ENCODE results near the gene SPATA3. TPM values are rescaled to one million over a fixed set of nuclear protein-coding genes. Genes with fewer than 3 reads are reported as not detected.
"Not testable (repeated sequence)": the region's sequence is repeated elsewhere in the genome, so short reads cannot be mapped to it uniquely, and the experiment has no call there.

SPATA3 gene
- polyA plus RNA-seq, 1 donor from 2014 or later: not detected

DNA sequence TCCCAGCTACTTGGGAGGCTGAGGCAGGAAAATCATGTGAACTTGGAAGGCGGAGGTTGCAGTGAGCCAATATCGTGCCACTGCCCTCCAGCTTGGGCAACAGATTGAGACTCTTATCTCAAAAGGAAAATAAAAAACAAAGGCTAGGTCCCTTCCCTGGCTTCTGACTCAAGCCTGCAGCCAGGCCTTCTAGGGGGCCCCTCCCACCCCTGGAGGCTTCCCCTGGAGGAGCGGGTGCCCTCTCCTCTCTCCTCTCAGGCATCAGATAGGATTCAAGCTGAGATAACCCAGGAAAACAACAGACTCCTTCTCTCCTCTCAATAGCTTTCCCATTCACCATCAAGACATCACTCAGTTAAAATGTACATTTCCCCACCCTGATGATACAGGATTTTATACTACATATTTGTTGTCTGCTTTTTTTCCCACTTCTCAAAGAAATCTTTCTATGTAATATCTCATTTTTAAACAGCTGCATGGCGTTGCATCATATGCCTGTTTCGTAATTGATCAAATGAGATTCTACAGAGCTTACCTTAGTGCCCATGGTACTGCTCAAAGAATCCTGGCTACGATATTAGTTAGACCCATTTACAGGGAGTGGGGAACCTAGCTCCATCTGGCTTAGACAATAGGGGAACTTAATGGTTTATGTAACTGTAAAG lies 20.8 kb downstream of the SPATA3 start:
- Mint-ChIP-seq H3K4me3 (no peak overlapping the region), H3K36me3 (no peaks in the 10 kb centered on the region), H3K9me3 (peaks cover 0 to 5% (median 4%) of the 10 kb centered on the region in 3 donors), H3K27me3 (peaks cover 4% of the 10 kb centered on the region), H3K27ac (no peak overlapping the region), H3K4me1 (no peaks in the 10 kb centered on the region)

DNA sequence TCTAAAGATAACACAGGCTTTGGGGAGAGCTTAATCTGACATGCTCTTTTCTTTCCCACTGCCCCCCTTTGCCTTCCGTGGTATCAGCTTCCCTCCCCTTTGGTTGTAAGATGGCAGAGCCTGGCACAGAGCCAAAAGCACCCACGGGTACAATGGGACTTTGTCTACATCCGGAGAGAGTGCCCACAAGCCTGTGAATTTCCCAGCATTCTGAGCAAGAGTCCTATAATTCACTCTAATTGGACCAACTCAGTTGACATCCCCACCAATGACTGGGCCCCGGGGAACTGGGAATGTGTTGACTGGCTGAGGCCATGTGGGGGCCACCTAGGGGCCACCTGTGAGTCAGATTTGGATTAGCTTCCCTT lies 21.3 kb downstream of the SPATA3 start:
- Mint-ChIP-seq H3K9me3 (peaks cover 0 to 5% (median 4%) of the 10 kb centered on the region in 3 donors), H3K36me3 (no peaks in the 10 kb centered on the region), H3K4me3 (no peak overlapping the region), H3K4me1 (no peaks in the 10 kb centered on the region), H3K27ac (no peak overlapping the region), H3K27me3 (peaks cover 7% of the 10 kb centered on the region)

DNA sequence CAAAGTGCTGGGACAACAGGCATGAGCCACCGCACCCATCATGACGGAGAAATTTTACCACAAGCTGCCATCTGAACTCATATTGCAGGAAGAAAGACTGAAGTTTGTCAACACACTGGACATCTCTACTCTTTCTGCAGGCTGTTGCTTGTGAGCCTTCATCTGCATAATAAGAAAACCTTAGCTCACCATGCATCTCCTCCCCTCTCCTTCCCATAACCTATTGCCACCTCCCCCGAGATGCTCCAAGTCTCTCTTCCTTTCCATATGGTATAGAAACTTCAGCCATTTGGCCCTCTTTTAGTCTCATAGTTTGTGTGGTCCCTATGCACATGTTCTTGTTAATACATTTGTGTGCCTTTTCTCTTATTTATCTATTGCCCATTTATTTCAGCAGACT lies 22.3 kb downstream of the SPATA3 start:
- Mint-ChIP-seq H3K27me3 (peaks cover 6% of the 10 kb centered on the region), H3K4me1 (no peaks in the 10 kb centered on the region), H3K27ac (no peak overlapping the region), H3K36me3 (no peaks in the 10 kb centered on the region), H3K9me3 (peaks cover 0 to 5% (median 4%) of the 10 kb centered on the region in 3 donors), H3K4me3 (no peak overlapping the region)

DNA sequence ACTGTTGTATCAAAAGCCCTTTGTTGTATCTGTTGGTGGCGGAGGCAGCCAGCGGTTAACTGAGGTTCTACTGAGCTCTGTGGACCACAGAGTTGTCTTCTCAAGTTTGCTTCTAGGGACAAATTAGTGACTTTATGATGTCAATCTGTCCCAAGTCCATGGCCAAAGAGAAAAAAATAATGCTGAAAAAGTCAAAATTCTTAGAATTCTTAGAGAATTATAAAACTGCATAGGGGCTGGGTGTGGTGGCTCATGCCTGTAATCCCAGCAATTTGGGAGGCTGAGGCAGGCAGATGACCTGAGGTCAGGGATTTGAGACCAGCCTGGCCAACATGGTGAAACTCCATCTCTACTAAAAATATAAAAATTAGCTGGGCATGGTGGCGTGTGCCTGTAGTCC lies 29.1 kb downstream of the SPATA3 start:
- not testable (repeated sequence) for H3K4me1 Mint-ChIP-seq, H3K4me3 Mint-ChIP-seq, H3K27ac Mint-ChIP-seq, H3K9me3 Mint-ChIP-seq, H3K36me3 Mint-ChIP-seq
- peaks cover 15% of the 10 kb centered on the region for H3K27me3 Mint-ChIP-seq

DNA sequence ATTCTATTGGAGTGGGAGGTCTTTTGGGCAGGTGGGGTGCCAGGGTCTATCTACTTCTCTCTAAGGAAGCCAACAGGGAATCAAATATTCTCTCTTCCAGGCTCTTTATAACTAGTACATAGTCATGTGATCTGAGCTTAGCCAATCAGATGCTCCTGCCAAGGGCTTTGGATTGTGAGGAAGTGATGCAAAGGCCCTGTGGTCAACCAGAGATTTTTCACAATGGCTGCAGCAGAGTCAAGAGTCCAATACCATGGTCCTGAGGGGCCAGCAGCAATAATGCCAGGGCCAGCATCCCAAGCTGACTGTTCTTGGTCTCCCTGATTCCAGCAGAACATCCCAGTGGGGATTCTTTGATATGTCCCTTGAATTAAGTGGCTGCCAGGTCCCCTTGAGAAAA lies 33.0 kb downstream of the SPATA3 start:
- Mint-ChIP-seq H3K9me3 (peaks cover 0 to 2% (median 0%) of the 10 kb centered on the region in 3 donors), H3K27ac (no peak overlapping the region)

DNA sequence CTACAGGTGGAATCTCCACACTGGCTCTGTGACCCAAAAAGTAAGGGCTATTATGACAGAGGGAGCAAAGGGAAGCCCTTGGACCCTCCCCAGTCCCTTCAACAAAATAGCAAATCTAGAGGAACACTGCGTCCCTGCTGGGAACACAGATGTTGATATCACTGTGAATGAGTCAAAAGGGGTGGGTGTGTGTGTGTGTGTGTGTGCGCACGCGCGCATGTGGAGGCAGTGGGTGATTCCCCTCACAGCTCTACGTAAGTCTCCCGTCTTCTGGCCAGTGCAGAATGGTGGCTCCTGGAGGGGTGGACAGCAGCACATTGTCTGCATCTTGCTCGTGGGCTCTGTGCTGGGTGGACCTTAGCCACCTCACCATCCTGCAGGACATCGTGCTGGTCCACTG lies 33.6 kb downstream of the SPATA3 start:
- Mint-ChIP-seq H3K36me3 (no peaks in the 10 kb centered on the region), H3K4me3 (no peak overlapping the region), H3K27me3 (peaks cover 8% of the 10 kb centered on the region)

More for the DNA sequence above, 33.0 kb downstream of the SPATA3 start:
- Mint-ChIP-seq H3K4me1 (peaks cover 0 to 3% (median 0%) of the 10 kb centered on the region in 3 donors), H3K36me3 (no peaks in the 10 kb centered on the region), H3K27me3 (peaks cover 11% of the 10 kb centered on the region), H3K4me3 (no peak overlapping the region)

DNA sequence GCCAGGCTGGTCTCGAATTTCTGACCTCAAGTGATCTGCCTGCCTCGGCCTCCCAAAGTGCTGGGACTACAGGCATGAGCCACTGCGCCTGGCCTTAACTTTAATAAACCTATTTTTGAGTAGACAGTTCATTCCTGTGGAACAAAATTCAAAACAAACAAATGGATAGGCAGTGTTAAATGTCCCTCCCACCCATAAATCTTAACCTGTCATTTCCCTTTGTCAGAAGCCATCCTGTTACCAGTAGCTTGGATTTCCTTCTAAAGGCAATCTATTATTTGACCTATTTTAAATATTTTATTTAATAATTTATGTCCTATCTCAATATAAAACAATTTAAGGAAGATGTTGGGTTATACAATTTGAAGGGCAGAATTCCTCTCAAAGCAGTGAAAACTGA lies 34.8 kb downstream of the SPATA3 start:
- H3K36me3 Mint-ChIP-seq: no peaks in the 10 kb centered on the region
- peaks cover 4 to 8% (median 7%) of the 10 kb centered on the region in 3 donors for H3K4me1 Mint-ChIP-seq
- no peak overlapping the region for H3K27ac Mint-ChIP-seq
- H3K27me3 Mint-ChIP-seq: peaks cover 8% of the 10 kb centered on the region
- H3K9me3 Mint-ChIP-seq: peaks cover 0 to 2% (median 0%) of the 10 kb centered on the region in 3 donors
- no peak overlapping the region for H3K4me3 Mint-ChIP-seq

More for the DNA sequence above, 33.6 kb downstream of the SPATA3 start:
- Mint-ChIP-seq H3K4me1 (peaks cover 4 to 7% (median 6%) of the 10 kb centered on the region in 3 donors), H3K9me3 (peaks cover 0 to 2% (median 0%) of the 10 kb centered on the region in 3 donors), H3K27ac (peak overlapping the region in 1 of 3 donors; percentile 4)

DNA sequence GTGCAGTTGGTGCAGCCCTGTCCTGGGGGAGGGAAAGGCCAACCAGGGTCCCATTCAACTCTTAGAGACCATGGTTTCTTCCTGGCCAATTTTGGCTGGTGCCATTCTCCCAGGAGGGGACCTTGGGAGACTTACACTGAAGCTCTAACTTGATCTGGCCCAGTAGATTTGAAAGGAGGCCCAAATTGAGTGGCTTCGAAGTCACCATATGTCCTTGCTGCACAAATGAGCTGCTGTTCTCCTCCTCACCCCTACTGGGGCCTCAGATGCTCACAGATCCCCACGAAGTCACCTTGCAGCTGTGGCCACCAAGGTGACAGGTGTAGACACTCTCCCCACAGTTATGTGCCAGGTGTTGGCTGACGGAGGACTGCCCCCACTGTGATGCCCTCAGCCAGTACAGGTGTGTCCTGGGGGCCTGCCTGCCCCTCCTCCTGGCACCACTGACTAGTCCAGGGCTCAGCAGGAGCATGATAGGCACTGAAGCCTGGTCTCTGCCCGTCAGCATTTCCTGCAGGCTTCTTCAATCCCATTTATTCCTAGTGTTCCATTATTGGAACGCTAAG lies 36.7 kb downstream of the SPATA3 start:
- Mint-ChIP-seq H3K9me3 (peaks cover 0 to 3% (median 0%) of the 10 kb centered on the region in 3 donors), H3K36me3 (no peaks in the 10 kb centered on the region), H3K4me1 (peaks cover 7 to 12% (median 9%) of the 10 kb centered on the region in 3 donors), H3K27me3 (peaks cover 20% of the 10 kb centered on the region), H3K4me3 (peak overlapping the region in 1 of 4 donors; percentile 52), H3K27ac (no peak overlapping the region)

DNA sequence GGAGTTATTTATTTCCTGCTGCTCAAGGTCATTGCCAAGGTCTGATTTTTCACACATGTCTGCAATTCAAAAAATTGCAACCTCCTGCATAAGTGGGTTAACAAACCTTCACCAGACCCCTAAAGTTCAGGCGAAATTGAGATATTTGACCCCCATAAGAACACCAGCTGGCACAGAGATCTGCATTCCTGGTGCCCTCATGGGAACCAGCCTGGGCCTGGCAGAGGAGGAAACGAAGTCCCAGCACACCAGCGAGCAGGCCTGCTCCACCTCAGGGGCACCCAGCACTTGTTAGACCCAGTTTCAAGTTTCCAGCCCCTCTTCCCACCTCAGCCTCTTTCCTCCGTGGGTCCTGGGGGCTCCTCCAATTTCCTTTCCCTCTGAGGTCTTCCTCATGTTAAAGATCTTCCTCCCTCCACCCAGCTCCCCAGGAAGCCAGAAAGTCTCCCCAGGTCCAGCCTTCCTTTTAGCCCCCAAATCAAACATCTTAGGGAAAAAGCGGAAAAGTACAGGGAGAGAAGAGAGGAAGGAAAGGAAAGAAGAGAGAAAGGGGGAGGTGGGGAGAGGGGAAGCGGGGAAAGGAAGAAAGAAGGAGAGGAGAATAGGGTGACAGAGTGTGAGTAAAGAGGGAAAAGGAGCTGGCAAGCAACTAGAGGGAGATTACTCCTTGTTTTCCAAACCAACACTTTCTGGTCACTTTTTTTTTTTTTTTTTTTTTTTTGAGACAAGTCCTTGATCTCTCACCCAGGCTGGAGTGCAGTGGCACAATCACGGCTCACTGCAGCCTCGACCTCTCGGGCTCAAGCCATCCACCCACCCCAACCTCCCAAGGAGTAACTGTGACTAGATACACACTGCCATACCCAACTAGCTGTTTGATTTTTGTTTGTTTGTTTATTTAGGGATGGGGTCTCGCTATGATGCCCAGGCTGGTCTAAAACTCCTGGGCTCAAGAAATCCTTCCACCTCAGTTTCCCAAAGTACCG lies 37.5 kb downstream of the SPATA3 start:
- peaks cover 0 to 3% (median 0%) of the 10 kb centered on the region in 3 donors for H3K9me3 Mint-ChIP-seq
- H3K27me3 Mint-ChIP-seq: peaks cover 21% of the 10 kb centered on the region
- peaks cover 7 to 12% (median 9%) of the 10 kb centered on the region in 3 donors for H3K4me1 Mint-ChIP-seq
- H3K36me3 Mint-ChIP-seq: no peaks in the 10 kb centered on the region
- no peak overlapping the region for H3K27ac Mint-ChIP-seq
- H3K4me3 Mint-ChIP-seq: peak overlapping the region in 1 of 4 donors; percentile 52

DNA sequence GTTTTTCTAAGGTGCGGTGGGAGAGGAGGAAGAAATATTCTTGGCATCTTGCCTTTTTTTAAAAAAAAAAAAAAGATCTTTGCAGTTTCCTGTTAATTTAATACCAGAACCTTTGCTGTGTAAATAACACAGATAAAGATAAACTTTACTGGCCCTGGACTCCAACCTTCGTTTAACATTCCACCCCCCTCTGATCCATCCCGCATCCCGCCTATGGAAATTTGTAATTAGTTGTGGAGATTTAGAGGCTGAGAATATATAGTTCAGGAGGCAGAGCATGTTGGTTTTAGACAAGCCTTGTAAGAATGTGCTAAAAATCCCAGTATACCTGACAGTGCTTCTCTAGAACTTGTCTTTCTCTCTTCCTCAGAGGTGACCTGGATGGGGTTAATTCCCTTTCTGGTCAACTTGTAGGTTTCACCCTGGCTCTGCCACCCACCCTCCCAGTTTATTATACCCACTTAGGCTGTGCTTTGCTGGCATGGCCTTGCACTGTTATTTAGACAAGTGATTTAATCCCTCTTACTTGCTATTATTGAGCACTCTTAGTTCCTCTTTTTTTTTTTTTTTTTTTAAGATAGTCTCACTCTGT lies 38.5 kb downstream of the SPATA3 start:
- no peaks in the 10 kb centered on the region for H3K36me3 Mint-ChIP-seq
- H3K27ac Mint-ChIP-seq: peak overlapping the region in 1 of 3 donors; percentile 36
- peaks cover 0 to 3% (median 0%) of the 10 kb centered on the region in 3 donors for H3K9me3 Mint-ChIP-seq
- H3K4me3 Mint-ChIP-seq: no peak overlapping the region
- H3K27me3 Mint-ChIP-seq: peaks cover 27% of the 10 kb centered on the region
- H3K4me1 Mint-ChIP-seq: peaks cover 7 to 12% (median 12%) of the 10 kb centered on the region in 3 donors

DNA sequence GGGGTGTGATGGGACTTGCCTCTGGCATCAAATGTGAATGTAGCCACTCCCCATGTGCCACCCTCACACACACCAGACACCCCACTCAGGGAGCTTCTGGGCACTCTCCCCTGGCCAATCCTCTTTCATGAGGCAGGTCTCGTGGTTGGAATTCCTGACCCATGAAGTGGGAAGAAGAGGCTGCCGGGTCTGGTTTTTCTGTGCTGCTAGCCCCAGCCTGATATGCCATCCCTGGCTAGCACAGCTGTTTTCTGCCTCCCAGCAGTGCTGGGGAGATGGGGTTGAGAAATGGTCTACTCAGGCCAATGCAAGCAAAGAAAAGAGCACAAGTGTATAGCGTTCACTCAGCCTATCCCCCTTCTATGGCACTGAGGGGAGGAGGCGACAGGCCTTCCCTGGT lies 40.2 kb downstream of the SPATA3 start:
- peaks cover 0 to 4% (median 0%) of the 10 kb centered on the region in 3 donors for H3K9me3 Mint-ChIP-seq
- H3K4me1 Mint-ChIP-seq: peaks cover 7 to 12% (median 12%) of the 10 kb centered on the region in 3 donors
- peaks cover 33% of the 10 kb centered on the region for H3K27me3 Mint-ChIP-seq
- peak overlapping the region in 2 of 4 donors; percentile 18 to 60 for H3K4me3 Mint-ChIP-seq
- H3K36me3 Mint-ChIP-seq: no peaks in the 10 kb centered on the region
- no peak overlapping the region for H3K27ac Mint-ChIP-seq

DNA sequence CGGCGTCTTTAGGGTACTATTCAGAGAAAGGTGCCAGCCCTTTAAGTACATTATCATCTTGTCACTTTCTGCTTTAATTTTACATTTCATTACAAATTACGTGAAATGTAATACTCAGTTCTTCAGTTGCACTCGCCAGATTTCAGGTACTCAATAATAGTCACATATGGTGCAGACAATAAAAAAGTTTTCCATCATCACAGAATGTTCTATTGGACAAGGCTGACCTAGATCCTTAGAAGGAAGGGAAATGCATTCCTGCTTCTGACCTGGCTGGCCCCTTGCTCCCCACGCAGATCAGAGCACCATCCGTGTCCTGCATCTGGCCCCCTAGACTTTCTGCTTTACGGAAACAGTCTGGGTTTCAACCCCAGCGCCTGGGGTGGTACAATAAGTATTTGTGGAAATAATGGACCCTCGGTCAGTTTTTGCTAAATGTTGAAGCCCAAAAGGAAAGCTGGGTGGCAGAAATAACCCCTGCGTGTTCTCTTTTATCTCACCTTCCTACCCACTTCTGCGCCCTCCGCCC lies 40.7 kb downstream of the SPATA3 start:
- no peak overlapping the region for H3K27ac Mint-ChIP-seq
- H3K36me3 Mint-ChIP-seq: no peaks in the 10 kb centered on the region
- H3K27me3 Mint-ChIP-seq: peaks cover 38% of the 10 kb centered on the region
- H3K9me3 Mint-ChIP-seq: peaks cover 0 to 4% (median 0%) of the 10 kb centered on the region in 3 donors
- peaks cover 7 to 12% (median 12%) of the 10 kb centered on the region in 3 donors for H3K4me1 Mint-ChIP-seq
- H3K4me3 Mint-ChIP-seq: peak overlapping the region; percentile 18 to 80 (median 50)

DNA sequence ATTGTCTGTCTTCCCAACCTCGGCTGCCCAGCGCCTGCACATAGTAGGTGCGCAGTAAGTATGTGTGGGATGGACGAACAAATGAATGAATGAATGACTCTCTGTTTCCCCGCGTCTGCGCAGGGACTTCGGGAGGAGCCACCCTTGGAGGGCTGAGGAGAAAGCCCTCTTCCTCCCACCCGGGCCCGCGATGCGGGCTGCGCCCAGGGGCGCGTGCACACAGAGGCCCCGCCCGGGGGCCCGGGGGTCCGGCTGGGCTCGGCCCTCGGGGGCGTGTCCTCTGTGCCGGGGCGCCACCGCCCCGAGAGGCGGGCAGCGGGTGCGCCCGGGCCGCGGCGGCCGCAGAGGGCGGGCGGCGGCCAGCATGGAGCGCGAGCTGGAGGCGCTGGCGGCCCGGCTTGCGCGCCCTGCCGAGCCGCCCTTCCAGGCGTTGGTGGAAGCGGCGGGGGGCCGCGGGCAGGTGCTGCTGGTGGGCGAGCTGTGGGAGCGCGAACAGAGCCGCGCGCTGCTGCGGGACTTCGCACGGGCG lies 41.3 kb downstream of the SPATA3 start, which contains the start of gene C2orf72:
Gene C2orf72, plus strand, starts transcription at position 322 of the 529 bp plus-strand sequence. Its CDS starts 43 bp downstream, at position 365.
- Mint-ChIP-seq H3K27me3 (peaks cover 38% of the 10 kb centered on the region), H3K9me3 (peaks cover 0 to 4% (median 0%) of the 10 kb centered on the region in 3 donors), H3K4me1 (peaks cover 7 to 12% (median 12%) of the 10 kb centered on the region in 3 donors), H3K4me3 (peak within 1 kb of the TSS; percentile 18 to 80 (median 63)), H3K36me3 (no peaks in the 10 kb centered on the region), H3K27ac (no peak within 1 kb of the TSS)

All from IgD-negative memory B cell (primary cell).